ENCODE results near the gene TTC12.

Gene TTC12

DNA sequence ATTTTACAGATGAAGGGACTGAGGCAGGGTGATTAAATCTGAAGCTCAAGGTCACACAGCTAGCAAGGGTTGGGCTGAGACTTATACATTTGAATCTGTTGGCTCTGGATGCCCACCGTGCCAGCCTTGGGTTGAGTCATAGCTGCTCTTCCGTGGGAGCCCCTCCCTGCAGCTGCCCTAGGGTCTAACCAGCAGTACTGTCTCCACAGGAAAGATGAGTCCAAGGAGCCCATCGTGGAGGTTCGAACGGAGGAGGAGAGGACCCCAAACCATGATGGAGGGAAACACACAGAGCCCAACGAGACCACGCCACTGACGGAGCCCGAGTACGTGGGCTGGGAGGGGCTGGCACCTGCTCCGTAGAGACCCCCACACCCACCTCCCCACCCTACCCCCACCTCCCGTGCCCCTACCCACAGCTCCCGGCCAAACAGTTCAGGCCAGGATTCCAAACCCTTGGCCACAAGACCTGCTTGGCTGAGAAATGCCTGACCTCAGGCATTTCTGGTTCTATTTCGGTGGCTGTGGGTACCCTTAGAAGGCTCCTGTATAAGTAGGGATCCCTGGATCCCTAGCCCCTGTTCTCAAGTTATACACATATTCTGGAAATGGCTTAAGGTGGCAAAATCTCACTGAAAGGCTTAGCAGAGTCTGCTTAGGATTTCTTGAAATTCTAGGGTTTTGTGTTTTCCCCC lies 42.7 kb upstream of the TTC12 start:
- DNase-seq (ENCODE audit: low spot score): no peak
- TF ChIP-seq, protein P1, sequence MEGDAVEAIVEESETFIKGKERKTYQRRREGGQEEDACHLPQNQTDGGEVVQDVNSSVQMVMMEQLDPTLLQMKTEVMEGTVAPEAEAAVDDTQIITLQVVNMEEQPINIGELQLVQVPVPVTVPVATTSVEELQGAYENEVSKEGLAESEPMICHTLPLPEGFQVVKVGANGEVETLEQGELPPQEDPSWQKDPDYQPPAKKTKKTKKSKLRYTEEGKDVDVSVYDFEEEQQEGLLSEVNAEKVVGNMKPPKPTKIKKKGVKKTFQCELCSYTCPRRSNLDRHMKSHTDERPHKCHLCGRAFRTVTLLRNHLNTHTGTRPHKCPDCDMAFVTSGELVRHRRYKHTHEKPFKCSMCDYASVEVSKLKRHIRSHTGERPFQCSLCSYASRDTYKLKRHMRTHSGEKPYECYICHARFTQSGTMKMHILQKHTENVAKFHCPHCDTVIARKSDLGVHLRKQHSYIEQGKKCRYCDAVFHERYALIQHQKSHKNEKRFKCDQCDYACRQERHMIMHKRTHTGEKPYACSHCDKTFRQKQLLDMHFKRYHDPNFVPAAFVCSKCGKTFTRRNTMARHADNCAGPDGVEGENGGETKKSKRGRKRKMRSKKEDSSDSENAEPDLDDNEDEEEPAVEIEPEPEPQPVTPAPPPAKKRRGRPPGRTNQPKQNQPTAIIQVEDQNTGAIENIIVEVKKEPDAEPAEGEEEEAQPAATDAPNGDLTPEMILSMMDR (IDR thresholded peaks at IDR 0.05): no peak
- no peak overlapping the region for H3K4me3 ChIP-seq
- no peak overlapping the region for H3K27ac ChIP-seq

DNA sequence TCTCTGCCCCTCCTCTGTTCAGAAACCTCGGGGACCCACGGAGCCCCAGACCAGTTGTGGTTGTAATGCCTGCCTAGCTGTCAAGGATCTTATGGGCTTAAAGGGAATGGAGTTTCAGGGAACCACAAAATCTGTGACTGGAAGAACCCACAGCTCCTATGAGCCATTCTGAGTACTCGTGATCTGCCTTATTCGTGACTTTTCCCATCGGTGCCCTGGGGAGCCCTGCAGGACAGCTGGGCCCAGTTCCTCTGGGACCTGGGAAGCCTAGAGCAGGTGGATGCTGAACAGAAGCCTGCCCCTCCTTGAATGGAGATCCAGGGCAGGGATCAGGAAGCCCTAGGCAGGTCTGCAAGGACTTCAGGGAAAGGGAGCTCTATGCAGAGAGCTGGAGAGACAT lies 42.1 kb upstream of the TTC12 start:
- DNase-seq (ENCODE audit: low spot score): no peak
- H3K27ac ChIP-seq: no peak overlapping the region
- H3K4me3 ChIP-seq: no peak overlapping the region
- TF ChIP-seq, protein P1 (IDR thresholded peaks at IDR 0.05): no peak

DNA sequence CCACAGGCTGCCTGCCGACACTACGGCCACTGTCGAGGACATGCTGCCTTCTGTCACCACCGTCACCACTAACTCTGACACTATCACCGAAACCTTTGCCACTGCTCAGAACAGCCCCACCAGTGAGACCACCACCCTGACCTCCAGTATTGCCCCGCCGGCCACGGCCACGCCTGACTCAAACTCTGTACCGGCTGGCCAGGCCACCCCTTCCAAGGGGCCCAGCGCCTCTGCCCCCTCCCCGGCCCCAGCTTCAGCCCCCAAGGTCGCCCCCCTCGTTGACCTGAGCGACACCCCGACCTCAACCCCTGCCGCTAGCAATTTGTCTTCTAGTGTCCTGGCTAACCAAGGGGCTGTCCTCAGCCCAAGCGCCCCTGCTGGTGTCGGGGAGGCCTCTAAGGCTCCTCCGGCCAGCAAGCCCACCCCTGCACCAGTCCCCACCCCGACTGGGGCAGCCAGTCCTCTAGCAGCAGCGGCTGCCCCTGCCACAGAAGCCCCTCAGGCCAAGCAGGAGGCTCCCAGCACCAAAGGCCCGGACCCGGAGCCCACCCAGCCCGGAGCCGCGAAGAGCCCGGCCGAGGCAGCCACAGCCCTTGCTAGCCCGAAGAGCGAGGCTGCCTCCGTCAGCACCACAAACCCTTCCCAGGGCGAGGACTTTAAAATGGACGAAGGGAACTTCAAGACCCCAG lies 41.3 kb upstream of the TTC12 start:
- DNase-seq (ENCODE audit: low spot score): no peak
- TF ChIP-seq, protein P1 (IDR thresholded peaks at IDR 0.05): no peak
- H3K27ac ChIP-seq: no peak overlapping the region
- no peak overlapping the region for H3K4me3 ChIP-seq

DNA sequence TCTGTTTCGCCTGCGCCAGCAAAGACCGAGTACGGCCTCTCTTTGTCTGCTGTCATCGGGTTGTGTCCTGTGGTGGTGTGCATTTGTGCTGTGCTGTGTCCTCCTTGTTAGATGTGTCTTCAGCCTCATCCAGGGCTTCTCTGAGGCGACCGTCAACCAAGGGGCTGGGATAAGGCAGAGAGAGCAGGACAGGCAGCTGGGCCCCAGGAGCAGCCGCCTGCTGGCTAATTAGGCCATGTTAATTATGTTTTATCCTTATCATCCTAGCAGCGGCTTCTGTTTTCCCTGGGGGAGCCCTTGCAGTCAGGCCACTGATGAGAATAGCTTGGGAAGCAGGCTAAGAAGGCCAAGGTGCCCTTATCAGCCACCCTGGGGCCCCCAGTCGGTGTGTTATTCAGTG lies 40.7 kb upstream of the TTC12 start:
- Histone ChIP-seq H3K4me3 (no peak overlapping the region), H3K27ac (no peak overlapping the region)
- TF ChIP-seq, protein P1 (IDR thresholded peaks at IDR 0.05): no peak
- DNase-seq (ENCODE audit: low spot score): no peak

DNA sequence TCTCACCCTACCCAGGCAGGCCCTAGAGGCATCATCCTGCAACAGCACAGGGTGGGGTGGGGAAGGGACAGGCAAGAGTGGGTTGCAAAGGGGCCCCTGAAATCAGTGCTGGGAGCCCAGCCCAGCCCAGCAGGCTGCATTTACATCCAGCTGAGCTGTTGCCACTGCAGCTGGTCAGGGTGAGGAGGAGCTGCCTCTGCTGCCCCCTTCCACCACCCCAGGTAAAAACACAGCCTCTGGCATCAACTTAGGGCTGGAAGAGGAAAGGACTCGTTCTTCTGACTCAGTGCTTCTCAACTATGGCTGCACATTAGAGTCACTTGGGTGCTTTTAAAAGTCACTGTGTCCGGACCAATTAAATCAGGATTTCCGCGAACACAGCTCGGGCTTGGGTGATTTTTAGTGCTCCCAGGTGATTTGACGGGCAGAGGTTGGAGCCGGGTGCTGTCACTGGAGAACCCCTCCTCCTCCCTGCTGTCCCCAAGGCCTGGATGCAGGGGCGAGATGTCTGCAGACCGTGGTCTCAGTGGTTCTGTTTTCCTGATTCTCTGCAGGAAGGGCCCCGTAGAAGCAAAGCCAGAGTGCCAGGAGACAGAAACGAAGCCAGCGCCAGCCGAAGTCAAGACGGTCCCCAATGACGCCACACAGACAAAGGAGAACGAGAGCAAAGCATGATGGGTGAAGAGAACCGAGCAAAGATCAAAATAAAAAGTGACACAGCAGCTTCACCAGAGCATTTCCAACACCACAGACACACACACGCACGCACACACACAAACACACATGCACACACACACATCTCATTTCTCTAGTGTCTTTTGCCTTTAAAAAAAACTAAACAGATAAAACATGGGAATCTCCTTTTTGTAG lies 39.4 kb upstream of the TTC12 start:
- no peak overlapping the region for H3K4me3 ChIP-seq
- DNase-seq (ENCODE audit: low spot score): no peak
- TF ChIP-seq, protein P1 (IDR thresholded peaks at IDR 0.05): no peak
- no peak overlapping the region for H3K27ac ChIP-seq

DNA sequence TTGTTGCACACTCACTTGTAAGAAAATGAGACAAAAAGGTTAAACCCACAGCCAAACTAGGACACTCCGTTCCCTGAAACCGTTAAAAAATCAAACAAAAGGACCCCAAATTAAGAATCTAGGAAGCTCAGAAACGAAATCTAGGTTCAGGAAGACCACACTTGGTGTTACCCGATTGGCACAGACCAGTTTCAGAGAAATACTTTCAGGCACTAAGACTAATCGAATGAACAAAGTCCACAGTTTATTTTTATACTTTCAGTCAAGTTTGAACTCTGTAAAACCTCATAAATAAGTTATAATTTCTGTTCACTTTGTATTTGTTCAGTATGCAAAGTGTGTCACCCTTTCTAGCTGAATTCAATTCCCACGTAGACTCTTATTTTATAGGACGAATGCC lies 38.8 kb upstream of the TTC12 start:
- Histone ChIP-seq H3K4me3 (no peak overlapping the region), H3K27ac (no peak overlapping the region)
- DNase-seq (ENCODE audit: low spot score): no peak
- TF ChIP-seq, protein P1 (IDR thresholded peaks at IDR 0.05): no peak

All from coronary artery (tissue), 2 donors.